GM21360 (cell line): Measurements from ENCODE around the gene SYT17.

Experiments
- ATAC-seq: cut with Tn5 transposase; IDR thresholded peaks from one replicate; pipeline ENCODE4 v1.9.1; 2021; ENCODE audit warnings: mild to moderate bottlenecking, moderate library complexity; ENCODE audit not compliant: unreplicated experiment

SYT17 gene, protein sequence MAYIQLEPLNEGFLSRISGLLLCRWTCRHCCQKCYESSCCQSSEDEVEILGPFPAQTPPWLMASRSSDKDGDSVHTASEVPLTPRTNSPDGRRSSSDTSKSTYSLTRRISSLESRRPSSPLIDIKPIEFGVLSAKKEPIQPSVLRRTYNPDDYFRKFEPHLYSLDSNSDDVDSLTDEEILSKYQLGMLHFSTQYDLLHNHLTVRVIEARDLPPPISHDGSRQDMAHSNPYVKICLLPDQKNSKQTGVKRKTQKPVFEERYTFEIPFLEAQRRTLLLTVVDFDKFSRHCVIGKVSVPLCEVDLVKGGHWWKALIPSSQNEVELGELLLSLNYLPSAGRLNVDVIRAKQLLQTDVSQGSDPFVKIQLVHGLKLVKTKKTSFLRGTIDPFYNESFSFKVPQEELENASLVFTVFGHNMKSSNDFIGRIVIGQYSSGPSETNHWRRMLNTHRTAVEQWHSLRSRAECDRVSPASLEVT

DNA sequence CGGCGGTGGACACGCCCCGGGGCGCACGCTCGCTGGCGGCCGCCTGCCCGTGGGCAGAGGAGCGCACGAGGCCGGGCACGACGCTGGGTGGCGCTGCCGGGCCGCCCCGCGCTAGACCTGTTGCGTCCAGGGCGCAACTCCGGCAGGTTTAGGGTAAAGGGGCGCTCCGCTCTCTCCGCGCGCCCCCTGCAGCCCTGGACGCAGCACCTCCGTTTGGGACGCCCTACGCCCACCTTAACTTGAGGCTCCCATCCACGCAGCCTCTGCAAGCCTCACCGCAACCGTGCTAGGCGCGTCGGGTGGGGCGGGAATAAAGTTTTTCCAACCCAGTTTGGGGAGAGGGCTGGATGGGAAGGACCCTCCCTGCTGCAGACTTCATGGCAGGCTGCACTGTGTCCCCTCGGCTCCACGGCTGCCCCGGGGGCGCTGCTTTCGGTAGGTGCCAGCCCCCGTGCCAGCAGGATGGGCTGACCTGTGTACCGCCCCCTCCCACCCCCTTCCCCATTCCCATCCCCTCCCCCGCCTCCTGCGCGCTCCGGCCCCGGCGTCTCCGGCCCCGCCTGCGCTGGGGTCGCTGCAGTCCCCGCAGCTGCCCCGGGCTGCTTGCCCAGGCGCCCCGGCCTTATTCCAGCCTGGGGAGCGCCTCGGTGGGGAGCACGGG, at the start of gene SYT17:
Gene SYT17 (plus strand): TSS at position 531 of the 661 bp plus-strand sequence. CDS start 407 bp downstream, outside the sequence.
- ATAC-seq: peak; percentile 63

DNA sequence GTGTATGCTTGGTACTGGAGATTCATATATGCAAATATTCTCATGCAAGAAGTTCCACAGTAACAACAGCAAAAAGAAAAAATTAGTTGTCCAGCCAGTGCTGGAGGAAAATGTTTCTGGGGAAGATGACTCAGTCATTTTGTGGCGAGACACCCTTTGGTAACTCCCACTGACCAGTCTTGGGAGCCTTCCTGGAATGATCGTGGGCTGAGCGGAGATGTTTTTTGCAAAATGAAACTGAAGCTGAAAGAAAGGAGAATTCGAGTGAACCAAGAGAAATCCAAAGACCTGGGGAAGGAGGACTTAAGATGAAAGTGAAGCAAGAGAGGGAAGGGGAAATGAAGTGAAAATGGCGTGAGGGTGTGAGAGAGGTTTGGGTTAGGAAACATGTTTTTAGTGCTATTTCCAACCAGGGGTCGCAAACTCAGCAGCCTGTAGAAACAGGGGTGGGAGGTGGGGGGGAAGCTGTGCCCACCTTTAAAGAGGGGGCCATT, 49.1 kb upstream of the SYT17 start:
- no peak for ATAC-seq

DNA sequence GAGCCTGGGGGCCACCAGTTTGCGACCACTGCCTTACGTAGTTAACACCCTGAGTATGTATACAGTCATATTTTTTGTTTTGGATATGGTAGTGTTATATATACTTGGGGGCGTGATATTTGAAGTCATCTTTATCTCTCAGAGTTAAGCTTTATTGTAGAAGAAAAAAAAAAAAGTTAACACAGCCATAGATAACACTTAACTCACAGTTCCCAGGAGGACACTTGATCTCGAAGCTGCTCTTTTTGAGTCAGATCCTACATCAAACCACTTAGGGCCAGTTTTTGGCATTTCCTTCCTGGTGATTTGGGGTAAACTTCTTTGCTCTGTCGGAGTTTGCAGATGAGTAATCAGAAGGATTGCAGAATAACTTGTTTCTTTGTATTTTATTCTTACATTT, 48.5 kb upstream of the SYT17 start:
- no peak for ATAC-seq

DNA sequence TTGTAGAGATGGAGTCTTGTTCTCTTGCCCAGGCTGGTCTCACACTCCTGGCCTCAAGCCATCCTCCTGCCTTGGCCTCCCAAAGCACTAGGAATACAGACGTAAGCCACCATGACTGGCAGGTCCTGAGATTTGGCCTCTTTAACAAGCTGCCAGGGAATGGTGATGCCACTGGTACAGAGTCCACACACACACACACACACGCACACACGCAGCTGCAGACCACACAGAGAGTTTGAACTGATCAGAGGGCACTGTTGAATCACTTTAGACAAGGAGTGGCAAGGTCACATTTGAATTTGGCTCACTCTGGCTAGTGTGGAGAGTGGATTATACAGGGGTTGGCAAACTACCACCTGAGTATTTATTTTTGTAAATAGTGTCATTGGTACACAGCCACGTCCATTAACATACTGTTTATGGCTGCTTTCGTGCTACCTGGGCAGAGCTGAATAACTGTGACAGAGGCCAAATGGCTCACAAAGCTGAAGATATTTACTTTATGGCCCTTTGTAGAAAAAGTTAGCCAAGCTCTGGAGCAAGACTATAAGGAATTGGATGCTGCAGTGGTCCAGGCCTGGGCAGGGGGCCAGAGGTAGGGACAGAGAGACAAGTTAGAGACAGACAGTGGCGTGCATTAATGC, 44.4 kb upstream of the SYT17 start:
- no peak for ATAC-seq

DNA sequence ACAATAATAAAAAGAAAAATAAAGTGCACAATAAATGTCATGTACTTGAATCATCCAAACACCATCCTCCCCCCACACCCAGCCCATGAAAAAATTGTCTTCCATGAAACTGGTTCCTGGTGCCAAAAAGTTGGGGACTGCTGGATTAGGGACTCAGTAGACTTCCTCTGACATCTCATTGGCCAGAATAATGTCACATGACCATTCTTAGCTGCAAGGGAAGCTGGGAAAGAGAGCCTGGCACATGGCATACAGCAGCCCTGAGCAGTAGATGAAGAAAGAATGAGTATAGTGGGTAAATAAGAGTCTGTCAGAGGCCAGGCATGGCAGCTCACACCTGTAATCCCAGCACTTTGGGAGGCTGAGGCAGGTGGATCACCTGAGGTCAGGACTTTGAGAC, 41.7 kb upstream of the SYT17 start:
- ATAC-seq: no peak

DNA sequence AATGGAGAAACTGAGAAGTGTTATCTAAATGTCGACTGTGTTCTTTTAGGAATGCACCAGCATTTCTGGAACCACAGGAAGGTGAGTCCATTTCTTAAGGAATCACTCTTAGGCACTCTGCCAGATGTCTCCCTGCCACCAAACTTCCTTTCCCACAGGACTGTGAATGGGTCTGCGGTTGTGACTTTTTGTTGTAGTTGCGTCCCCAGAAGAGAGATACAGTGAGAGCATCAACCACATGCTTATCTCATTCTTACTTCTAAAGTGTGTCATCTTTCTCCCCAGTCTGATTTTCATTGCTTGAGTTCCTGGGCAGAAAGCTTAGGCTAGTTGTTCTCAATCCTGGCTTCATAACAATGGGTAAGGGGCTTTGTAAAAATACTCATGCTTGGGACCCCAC, 40.8 kb upstream of the SYT17 start:
- no peak for ATAC-seq

DNA sequence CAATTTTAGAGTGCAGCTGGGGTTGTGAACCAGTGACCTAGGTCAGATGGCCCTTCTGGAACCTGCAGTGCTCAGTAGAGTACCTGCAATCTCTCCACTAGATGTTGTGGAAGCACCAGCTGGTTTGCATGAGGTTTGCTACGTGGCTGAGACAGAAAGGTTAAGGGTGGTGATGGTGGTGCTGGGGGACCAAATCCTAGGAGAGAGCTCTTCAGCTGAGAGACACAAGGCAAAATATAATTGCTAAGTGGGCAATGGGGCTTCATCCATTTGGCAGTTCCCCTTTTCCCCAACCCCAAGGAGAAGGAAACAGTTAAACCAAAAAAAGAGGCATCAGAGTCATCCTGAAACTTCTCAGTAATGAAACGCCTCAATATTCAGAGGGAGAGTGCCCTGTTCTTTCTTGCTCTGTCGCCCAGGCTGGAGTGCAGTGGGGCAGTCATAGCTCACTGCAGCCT, 40.3 kb upstream of the SYT17 start:
- no peak for ATAC-seq

DNA sequence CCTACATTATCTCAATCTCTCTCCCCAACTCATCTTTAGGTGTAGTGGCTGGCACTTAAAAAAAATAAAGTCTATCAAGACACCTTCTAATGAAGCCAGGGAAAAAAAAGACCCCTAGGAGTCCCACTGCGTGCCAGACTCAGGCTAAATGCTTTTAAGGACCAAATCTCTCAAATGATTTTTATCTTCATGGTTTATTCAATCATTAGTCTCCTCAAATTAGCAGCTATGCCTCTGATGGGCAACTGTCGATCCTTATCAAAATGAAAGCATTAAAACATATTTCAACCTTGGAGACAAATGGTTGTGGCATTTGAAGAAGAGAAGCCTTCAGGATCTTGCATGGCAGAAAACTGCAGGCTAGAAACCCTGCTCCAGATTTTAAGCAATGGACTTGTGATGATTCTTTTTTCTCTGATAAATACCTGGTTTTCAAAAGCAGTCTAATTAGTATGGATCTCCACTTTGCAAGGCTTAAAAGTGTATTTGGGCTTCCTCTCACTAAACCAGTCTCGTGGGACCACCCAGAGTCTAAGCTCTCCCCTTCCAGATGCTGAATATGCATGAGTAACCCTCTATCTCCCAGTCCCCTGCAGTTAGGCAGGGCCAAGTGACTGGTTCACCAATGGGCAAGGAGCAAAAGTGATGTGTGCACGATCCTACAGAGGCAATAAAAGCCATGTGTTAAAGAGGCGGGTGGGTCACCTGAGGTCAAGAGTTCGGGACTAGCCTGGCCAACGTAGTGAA, 39.4 kb upstream of the SYT17 start:
- no peak for ATAC-seq

DNA sequence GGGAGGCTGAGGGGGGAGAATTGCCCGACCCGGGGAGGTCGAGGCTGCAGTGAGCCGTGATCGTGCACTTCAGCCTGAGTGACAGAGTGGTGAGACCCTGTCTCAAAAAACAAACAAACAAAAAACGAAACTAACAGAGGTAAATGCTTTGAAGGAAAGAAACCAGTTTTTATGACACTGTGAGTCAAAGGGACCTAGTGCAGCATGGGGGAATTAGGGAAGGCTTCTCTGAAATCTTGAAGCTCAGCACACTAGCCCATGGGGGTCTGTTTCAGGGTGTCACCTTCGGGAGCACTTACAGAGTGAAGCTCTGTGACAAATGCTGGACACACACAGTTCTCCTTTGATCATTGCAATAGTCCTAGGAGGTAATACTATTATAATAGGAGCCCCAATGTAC, 37.7 kb upstream of the SYT17 start:
- ATAC-seq: no peak

DNA sequence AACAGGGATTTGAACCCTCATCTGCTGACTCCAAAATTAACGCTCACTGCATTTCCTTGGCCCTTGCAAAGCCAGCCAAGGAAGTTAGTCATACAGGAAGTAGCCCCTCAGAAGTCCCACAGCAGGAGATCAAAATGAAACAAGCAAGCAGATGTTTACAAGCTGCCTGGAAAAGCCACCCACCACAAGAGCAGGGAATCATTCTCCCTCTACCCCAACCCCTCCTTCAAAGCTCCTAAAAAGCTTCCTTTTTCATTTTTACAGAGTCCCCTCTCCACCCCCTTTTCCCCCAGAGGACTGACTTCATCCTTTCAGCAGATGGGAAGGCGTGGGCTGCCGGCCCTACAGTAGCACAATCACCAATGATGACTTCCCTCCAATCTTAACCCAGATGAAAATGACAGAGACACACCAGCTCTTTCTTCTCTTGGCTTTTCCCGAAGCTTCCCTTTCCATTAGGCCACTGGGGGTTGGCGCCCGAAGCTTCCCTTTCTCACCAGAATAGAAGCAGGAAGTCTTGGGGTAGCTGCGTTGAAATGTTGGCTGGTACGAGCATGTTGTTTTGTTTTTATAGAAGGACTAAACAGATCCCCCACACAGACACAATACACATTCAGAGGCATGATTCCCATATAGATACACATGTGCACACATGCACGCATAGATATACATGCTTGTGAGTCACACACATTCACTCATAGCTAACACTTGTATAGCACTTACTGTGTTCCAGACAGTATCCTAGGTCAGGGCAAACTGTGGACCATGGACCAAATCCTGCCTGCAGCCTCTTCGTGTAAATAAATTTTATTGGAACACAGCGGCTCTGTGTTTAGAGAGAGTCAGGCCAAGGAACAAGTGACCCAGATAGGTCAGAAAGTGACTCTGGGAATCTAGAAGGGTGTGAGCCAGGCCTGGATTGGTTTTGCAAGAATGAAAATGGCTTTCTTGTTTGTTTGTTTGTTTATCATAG, 36.9 kb upstream of the SYT17 start:
- ATAC-seq: no peak

DNA sequence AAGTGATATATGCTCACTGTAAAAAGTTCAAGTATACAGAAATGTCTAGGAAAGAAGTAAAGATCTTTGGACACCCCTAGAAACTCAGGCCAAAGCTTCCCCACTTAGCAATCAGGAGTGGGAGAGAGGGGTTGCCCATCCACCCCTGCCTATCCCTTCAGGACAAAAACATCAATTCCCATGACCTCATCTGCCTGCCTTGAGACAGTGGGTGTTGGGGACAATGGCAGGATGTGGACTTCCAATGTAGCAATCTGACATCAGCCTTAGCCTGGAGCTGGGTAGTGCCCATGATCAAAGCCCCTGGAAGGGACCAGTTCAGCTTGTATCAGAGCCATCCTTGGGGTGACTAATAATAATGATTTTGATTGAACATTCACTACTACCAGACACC, 36.2 kb upstream of the SYT17 start:
- ATAC-seq: no peak

DNA sequence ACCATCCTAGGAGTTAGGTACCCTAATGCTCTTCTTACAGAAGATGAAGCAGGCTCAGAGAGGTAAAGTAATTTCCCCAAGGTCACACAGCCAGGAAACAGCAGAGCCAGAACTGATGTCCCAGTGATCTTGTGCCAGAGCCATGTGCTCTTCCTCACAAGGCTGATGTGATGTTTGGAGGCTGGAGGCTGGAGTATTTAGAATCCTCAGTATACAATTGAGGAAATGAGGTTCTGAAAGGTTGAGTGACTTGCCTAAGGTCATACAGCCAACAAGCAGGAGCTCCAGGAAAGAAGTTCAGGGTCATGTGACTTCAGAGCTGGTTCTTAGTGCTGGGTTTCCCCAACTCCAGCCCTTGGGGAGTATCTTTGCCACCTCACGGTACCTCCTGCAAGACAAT, 35.8 kb upstream of the SYT17 start:
- no peak for ATAC-seq

DNA sequence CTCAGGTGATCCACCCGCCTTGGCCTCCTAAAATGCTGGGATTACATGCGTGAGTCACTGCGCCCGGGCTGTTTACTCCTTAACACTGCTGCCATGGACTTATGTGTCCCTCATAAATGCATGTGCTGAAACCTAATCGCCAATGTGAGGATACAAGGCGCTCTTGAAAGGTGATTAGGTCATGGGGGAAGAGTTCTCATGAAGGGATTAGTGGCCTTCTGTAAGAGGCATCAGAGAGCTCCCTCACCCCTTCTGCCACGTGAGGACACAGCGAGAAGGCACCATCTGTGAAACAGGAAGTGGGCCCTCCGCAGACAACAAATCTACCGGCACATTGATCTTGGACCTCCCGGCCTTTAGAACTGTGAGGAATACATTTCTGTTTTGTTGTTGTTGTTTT, 35.1 kb upstream of the SYT17 start:
- no peak for ATAC-seq

DNA sequence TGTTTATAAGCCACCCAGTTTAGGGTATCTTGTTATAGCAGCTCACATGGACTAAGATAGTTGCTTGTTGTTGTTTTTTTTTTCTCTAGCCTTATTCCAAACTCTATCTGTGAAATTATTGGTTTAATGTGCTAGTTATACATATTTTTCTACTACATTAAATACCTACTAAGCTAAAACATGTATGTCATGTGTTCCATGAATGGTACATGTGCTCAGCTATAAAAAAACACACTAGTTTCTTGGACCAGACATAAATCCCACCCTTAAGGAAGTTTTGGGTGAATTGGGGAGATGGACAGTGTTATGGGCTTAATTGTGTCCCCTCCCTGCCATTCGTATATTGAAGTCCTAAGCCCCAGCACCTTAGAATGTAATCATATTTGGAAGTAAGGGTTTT, 34.4 kb upstream of the SYT17 start:
- no peak for ATAC-seq

DNA sequence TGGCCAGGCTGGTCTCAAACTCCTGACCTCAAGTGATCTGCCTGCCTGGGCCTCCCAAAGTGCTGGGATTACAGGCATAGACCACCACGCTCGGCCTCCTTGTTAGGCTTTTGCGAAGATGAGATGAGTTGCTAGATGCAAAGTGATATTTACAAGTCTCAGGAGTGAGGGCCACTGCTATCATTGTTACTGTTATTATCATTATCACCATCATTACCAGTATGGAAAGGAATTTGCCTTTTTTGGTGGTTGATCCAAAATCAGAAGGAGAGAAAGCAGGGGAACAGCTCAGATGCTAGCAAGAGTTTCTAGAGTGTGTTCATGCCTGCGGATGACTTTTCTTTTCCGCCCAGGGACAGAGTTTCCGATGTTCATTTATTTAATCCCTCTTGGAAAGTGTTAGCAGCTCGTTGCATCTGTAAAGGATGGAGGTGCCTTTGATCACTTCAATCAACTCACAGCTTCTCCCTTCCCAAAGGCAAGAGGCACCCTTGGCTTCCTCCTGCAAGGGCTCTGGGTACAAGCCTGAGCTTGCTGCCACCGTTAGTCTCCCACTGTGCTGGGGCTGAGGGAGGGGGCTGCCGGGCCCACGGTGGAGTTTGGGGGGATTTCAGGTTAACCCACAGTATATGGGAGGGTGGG, 32.7 kb upstream of the SYT17 start:
- ATAC-seq: no peak

DNA sequence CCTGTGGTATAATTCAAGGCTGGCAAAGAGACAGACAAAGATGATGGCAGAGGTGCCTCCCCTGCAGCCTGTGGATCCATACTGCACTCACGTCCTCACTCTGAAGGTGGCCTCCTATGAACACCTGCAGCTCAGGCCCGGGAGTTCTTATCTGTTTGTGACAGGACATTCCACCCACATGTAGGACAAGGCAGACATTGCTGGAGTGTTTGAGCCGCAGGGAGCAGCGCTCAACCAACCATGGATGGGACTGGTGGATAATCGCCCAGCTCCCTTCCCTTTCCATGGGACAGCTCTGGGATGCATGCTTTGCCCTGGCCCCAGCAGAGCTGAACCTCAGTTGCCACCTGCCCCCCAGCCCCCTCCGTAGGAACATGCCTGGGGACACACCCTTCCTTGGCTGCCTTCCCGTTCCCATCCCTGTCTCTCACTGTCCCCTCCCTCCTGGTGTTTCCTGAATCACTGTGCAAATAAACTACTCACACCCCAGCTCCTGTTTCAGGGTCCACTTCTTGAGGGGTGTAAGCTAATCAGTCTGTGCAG, 32.1 kb upstream of the SYT17 start:
- no peak for ATAC-seq

DNA sequence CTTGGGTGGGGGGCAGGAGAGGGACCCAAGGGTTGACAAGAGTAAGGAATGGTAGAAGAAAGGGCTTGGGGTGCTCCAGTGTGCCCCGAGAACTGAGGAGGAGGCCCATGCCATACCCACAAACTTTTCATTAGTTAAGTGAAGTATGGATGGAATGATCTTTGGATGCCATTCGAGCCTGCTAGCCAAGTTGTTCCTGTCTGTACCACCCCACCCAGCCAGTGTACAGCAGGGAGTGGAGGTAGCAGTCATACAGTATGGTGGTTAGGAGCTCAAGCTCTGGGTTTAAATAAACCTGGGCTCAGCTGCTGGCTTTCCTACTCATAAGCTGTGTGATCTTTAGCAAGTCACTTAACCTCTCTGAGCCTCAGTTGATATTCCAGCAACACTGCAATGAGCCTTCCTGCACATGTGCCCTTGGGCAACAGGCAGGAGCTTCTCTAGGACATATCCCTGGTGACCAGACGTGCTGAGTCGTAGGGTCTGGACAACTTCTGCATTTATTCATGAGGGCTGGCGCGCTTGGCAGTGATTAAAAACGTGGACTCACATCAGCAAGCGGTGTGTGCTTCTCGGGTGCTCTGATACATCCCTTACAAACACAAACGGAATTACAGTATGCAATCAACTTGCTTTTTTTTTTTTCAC, 31.4 kb upstream of the SYT17 start:
- ATAC-seq: no peak
